B cell (primary cell): ENCODE results near the gene CYB5RL. TPM values are rescaled to one million over a fixed set of nuclear protein-coding genes. Genes with fewer than 3 reads are reported as not detected.

Experiments
- ATAC-seq: fragments of 200-7000 bp; cut with Tn5 transposase; one replicate; pipeline ENCODE4 v1.10.0; 2021; ENCODE audit warnings: low read depth, mild to moderate bottlenecking, moderate number of reproducible peaks, moderate library complexity
- CTCF ChIA-PET: fragments of 350-600 bp; sonication (Branson Sonifier 250); formaldehyde crosslinking; loops from one replicate; lab custom pipeline; 2021; ENCODE audit warnings: antibody characterized with exemption, inconsistent platforms; lab: Charles Lee
- POLR2A ChIA-PET: fragments of 350-600 bp; sonication (Branson Sonifier 250); formaldehyde crosslinking; loops from one replicate; lab custom pipeline; 2021; ENCODE audit warnings: antibody characterized with exemption; lab: Charles Lee
- DNase-seq: peaks from one replicate; pipeline ENCODE4 v3.0.0; 2013
- H2AFZ ChIP-seq: 2 replicates; pipeline ENCODE4 v1.6.1; 2012; ENCODE audit warnings: mild to moderate bottlenecking, low read depth, low read length; ENCODE audit not compliant: insufficient read depth, poor library complexity, severe bottlenecking
- H3K27ac ChIP-seq, 2 donors: 1 replicate in 1 of 2; 2 replicates in 1 of 2; pipeline ENCODE4 v1.5.1; 2012 to 2013; ENCODE audit warnings: low read length in 2 of 2, mild to moderate bottlenecking in 2 of 2, moderate library complexity in 1 of 2
- H3K27me3 ChIP-seq, 4 experiments: fragments of 200-600 bp in 1 of 4; sonication (generic) in 1 of 4; replicated peaks in 1 of 4; 1 replicate in 2 of 4; 2 replicates in 2 of 4; pipeline versions ENCODE4 v1.6.1 to v1.7.0; 2013 to 2016; ENCODE audit warnings: low read length in 3 of 4, mild to moderate bottlenecking in 2 of 4, mixed read lengths in 1 of 4, moderate library complexity in 1 of 4; ENCODE audit not compliant: insufficient read depth in 4 of 4, control insufficient read depth in 3 of 4; ENCODE audit errors: control extremely low read depth in 1 of 4
- H3K36me3 ChIP-seq, 2 experiments: replicated peaks in 1 of 2; 1 replicate in 1 of 2; 2 replicates in 1 of 2; pipeline versions ENCODE4 v1.6.1 to v1.7.1; 2013; ENCODE audit warnings: low read length in 1 of 2; ENCODE audit not compliant: insufficient read depth in 2 of 2, control insufficient read depth in 1 of 2; ENCODE audit errors: control extremely low read depth in 1 of 2, extremely low read depth in 1 of 2
- H3K4me1 ChIP-seq, 2 donors: fragments of 200-600 bp in 1 of 2; sonication (generic) in 1 of 2; 1 replicate in 1 of 2; 2 replicates in 1 of 2; pipeline versions ENCODE4 v1.5.1 to v1.6.1; 2013 to 2017; ENCODE audit warnings: low read length in 2 of 2; ENCODE audit not compliant: control insufficient read depth in 2 of 2, insufficient read depth in 2 of 2
- H3K4me2 ChIP-seq: replicated peaks from 2 replicates; pipeline ENCODE3; 2012; ENCODE audit warnings: mild to moderate bottlenecking, low read depth, low read length; ENCODE audit not compliant: poor library complexity, severe bottlenecking
- H3K4me3 ChIP-seq, 5 experiments: fragments of 200-600 bp in 1 of 5; sonication (generic) in 1 of 5; 1 replicate in 3 of 5; 2 replicates in 2 of 5; pipeline versions ENCODE4 v1.5.1 to v1.7.0; 2011 to 2016; ENCODE audit warnings: low read length in 4 of 5, mild to moderate bottlenecking in 4 of 5, low read depth in 2 of 5, control low read depth in 1 of 5, moderate library complexity in 1 of 5; ENCODE audit not compliant: insufficient read depth in 1 of 5; ENCODE audit errors: control extremely low read depth in 1 of 5, extremely low read depth in 1 of 5
- H3K79me2 ChIP-seq: fragments of 200-600 bp; sonication (generic); one replicate; pipeline ENCODE4 v1.6.0; 2016; ENCODE audit warnings: low read length; ENCODE audit not compliant: control insufficient read depth, insufficient read depth
- H3K9ac ChIP-seq: fragments of 200-600 bp; sonication (generic); 2 replicates; pipeline ENCODE4 v1.6.1; 2017; ENCODE audit warnings: mild to moderate bottlenecking, low read length, moderate library complexity
- H3K9me3 ChIP-seq, 3 donors: one replicate each; pipeline versions ENCODE4 v1.6.1 to v1.7.1; 2013; ENCODE audit warnings: low read length in 2 of 3; ENCODE audit not compliant: control insufficient read depth in 2 of 3, insufficient read depth in 1 of 3; ENCODE audit errors: control extremely low read depth in 1 of 3
- H4K20me1 ChIP-seq: 2 replicates; pipeline ENCODE4 v1.6.0; 2012; ENCODE audit warnings: mild to moderate bottlenecking, low read length; ENCODE audit not compliant: insufficient read depth, control insufficient read depth, poor library complexity, severe bottlenecking
- H3K27ac Mint-ChIP-seq: one replicate; pipeline ENCODE4 v1.8.0; 2021; ENCODE audit warnings: mixed read lengths
- H3K27me3 Mint-ChIP-seq: one replicate; pipeline ENCODE4 v1.8.0; 2021; ENCODE audit warnings: mixed read lengths
- H3K4me1 Mint-ChIP-seq: one replicate; pipeline ENCODE4 v1.8.0; 2021; ENCODE audit warnings: mixed read lengths
- H3K4me3 Mint-ChIP-seq: one replicate; pipeline ENCODE4 v1.8.0; 2021; ENCODE audit warnings: mixed read lengths
- H3K9me3 Mint-ChIP-seq: one replicate; pipeline ENCODE4 v1.8.0; 2022; ENCODE audit warnings: mixed read lengths; ENCODE audit not compliant: insufficient read depth
- CTCF ChIP-seq: fragments of 200-600 bp; IDR thresholded peaks from one replicate; pipeline ENCODE4 v1.8.0; 2022; ENCODE audit warnings: antibody characterized with exemption, mild to moderate bottlenecking
- EZH2 ChIP-seq: IDR thresholded peaks from 2 replicates; pipeline ENCODE4 v1.6.1; 2012; ENCODE audit warnings: borderline replicate concordance, low read depth, mild to moderate bottlenecking, moderate library complexity, low read length; ENCODE audit not compliant: insufficient read depth, poor library complexity, severe bottlenecking
- WGBS: methylation state at CpG from one replicate; pipeline ENCODE4 v1.1.5; 2013; ENCODE audit warnings: missing lambda C conversion rate; ENCODE audit not compliant: insufficient coverage; 5-methylcytosine and 5-hydroxymethylcytosine counted together
- intact Hi-C: fragments of 100-400 bp; cut with micrococcal nuclease; formaldehyde crosslinking; loops from one replicate; pipeline ENCODE4 v1.10.0; 2022
- polyA plus RNA-seq: library from polyadenylated mRNA; depleted of rRNA; stranded (reverse); fragments of >200 nt; gene quantifications from 2 replicates; pipeline ENCODE4 v1.2.3, GENCODE V29; 2012
- total RNA-seq, 2 donors: library from RNA; stranded (reverse); fragments of 120-200 nt in 1 of 2; gene quantifications; 1 replicate in 1 of 2; 2 replicates in 1 of 2; pipeline versions ENCODE4 v1.2.3 to v1.2.4, GENCODE V29; 2013 to 2022

Gene CYB5RL
- total and polyA plus RNA-seq, 2 donors (not counting 1 experiment from before 2014, with no cell fraction given) = 7.9 to 12.4 TPM

DNA sequence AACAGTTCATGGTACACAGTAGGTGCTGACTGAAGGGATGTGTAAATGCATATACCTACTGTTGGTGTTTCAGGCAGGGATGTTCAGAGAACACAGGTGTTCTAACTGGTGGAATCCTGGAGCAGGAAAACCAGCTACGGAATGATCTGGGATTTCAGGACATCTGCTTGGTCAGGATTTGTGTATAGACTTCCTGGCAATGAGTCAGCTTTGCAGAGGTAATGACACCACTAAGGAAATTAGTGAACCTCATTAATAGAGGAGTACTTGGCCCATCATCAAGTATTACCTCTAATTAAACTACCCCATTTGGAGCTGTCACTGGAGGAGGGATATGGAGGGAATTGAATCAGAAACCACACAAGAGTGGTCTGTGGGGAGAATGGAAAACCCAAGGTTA is 7.5 kb upstream of the CYB5RL start:
- peaks cover 15 to 58% of the 10 kb centered on the region in 2 experiments for H3K36me3 ChIP-seq
- no peak for ATAC-seq

GRCh38 chr1:54204199-54204598 is 4.4 kb upstream of the CYB5RL start:
- H4K20me1 ChIP-seq = peaks cover 10% of the 10 kb centered on the region
- ATAC-seq = no peak
- intact Hi-C loops = no loop called here
- no peaks in the 10 kb centered on the region for H3K27me3 Mint-ChIP-seq
- no peaks in the 10 kb centered on the region for H3K9me3 Mint-ChIP-seq
- ChIA-PET CTCF (no interaction called here), POLR2A (no interaction called here)
- no peak overlapping the region for H3K27ac ChIP-seq
- no peak for TF ChIP-seq CTCF
- TF ChIP-seq EZH2 = no peak
- H3K79me2 ChIP-seq = peaks cover 36% of the 10 kb centered on the region
- no peak overlapping the region for H2AFZ ChIP-seq
- peaks cover 14 to 18% of the 10 kb centered on the region in 2 donors for H3K4me1 ChIP-seq
- no peak overlapping the region for H3K4me3 Mint-ChIP-seq
- H3K36me3 ChIP-seq = peaks cover 8 to 30% of the 10 kb centered on the region in 2 experiments
- no peak overlapping the region for H3K4me3 ChIP-seq
- H3K4me2 ChIP-seq = no peak overlapping the region
- no peak overlapping the region for H3K27ac Mint-ChIP-seq
- H3K9ac ChIP-seq = no peak overlapping the region
- no peaks in the 10 kb centered on the region for H3K9me3 ChIP-seq
- DNase-seq = no peak
- peaks cover 31% of the 10 kb centered on the region for H3K4me1 Mint-ChIP-seq
- WGBS = 81% methylated on average over 6 of the region's 7 CpGs
- H3K27me3 ChIP-seq = no peaks in the 10 kb centered on the region

More for the DNA sequence above, 7.5 kb upstream of the CYB5RL start:
- intact Hi-C loops = no loop called here
- H3K4me1 Mint-ChIP-seq = peaks cover 4% of the 10 kb centered on the region
- H3K4me3 Mint-ChIP-seq = no peak overlapping the region
- no peak overlapping the region for H3K27ac Mint-ChIP-seq
- Histone ChIP-seq H3K4me1 (no peaks in the 10 kb centered on the region), H3K9ac (no peak overlapping the region), H3K79me2 (peaks cover 11% of the 10 kb centered on the region), H3K27ac (no peak overlapping the region), H3K4me2 (no peak overlapping the region), H3K9me3 (no peaks in the 10 kb centered on the region), H3K4me3 (no peak overlapping the region), H2AFZ (no peak overlapping the region), H3K27me3 (no peaks in the 10 kb centered on the region), H4K20me1 (peaks cover 10% of the 10 kb centered on the region)
- WGBS = no CpG with 5 or more reads among the region's 1 CpG
- H3K9me3 Mint-ChIP-seq = no peaks in the 10 kb centered on the region
- ChIA-PET POLR2A (no interaction called here), CTCF (no interaction called here)
- DNase-seq = no peak
- no peak for TF ChIP-seq EZH2
- no peak for TF ChIP-seq CTCF
- no peaks in the 10 kb centered on the region for H3K27me3 Mint-ChIP-seq
